Measurements from ENCODE around the gene SLC16A4.

- TF ChIP-seq POLR2AphosphoS5 (IDR thresholded peaks at IDR 0.05; ENCODE audit: low read depth, low read length) (no peak), SIN3A (IDR thresholded peaks at IDR 0.05; ENCODE audit: borderline replicate concordance, insufficient read depth, low read depth, low read length) (no peak)
- TF ChIP-seq, protein P1, sequence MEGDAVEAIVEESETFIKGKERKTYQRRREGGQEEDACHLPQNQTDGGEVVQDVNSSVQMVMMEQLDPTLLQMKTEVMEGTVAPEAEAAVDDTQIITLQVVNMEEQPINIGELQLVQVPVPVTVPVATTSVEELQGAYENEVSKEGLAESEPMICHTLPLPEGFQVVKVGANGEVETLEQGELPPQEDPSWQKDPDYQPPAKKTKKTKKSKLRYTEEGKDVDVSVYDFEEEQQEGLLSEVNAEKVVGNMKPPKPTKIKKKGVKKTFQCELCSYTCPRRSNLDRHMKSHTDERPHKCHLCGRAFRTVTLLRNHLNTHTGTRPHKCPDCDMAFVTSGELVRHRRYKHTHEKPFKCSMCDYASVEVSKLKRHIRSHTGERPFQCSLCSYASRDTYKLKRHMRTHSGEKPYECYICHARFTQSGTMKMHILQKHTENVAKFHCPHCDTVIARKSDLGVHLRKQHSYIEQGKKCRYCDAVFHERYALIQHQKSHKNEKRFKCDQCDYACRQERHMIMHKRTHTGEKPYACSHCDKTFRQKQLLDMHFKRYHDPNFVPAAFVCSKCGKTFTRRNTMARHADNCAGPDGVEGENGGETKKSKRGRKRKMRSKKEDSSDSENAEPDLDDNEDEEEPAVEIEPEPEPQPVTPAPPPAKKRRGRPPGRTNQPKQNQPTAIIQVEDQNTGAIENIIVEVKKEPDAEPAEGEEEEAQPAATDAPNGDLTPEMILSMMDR (IDR thresholded peaks at IDR 0.05), result no peak
Measured at GRCh38 chr1:110393691-110394492, 3.1 kb upstream of the SLC16A4 start.
